Measurements from ENCODE around the gene MUC22.
A peak's percentile ranks its signal among the peaks of the same experiment; 100 is the strongest.

MUC22 gene

GRCh38 chr6:31053873-31054272 lies 43.6 kb downstream of the MUC22 start:
- TF ChIP-seq CTCF (conservative IDR thresholded peaks at IDR 0.05; ENCODE audit: low read depth, low read length), result no peak
- DNase-seq (ENCODE audit: low read depth), result no peak
- no peak overlapping the region for H3K4me3 ChIP-seq (ENCODE audit: low read depth, low read length)

GRCh38 chr6:31055441-31055840 lies 45.2 kb downstream of the MUC22 start:
- TF ChIP-seq CTCF (conservative IDR thresholded peaks at IDR 0.05; ENCODE audit: low read depth, low read length), result no peak
- no peak overlapping the region for H3K4me3 ChIP-seq (ENCODE audit: low read depth, low read length)
- DNase-seq (ENCODE audit: low read depth), result no peak

GRCh38 chr6:31057426-31058003 lies 47.2 kb downstream of the MUC22 start:
- TF ChIP-seq CTCF (conservative IDR thresholded peaks at IDR 0.05; ENCODE audit: low read depth, low read length), result no peak
- no peak for DNase-seq (ENCODE audit: low read depth)
- no peak overlapping the region for H3K4me3 ChIP-seq (ENCODE audit: low read depth, low read length)

- peak; percentile 64 for TF ChIP-seq CTCF (conservative IDR thresholded peaks at IDR 0.05; ENCODE audit: low read depth, low read length)
- no peak overlapping the region for H3K4me3 ChIP-seq (ENCODE audit: low read depth, low read length)
- DNase-seq (ENCODE audit: low read depth), result peak; percentile 93
Observed at GRCh38 chr6:31058128-31058894, 48.0 kb downstream of the MUC22 start.

GRCh38 chr6:31060145-31060544 lies 49.9 kb downstream of the MUC22 start:
- no peak for DNase-seq (ENCODE audit: low read depth)
- no peak for TF ChIP-seq CTCF (conservative IDR thresholded peaks at IDR 0.05; ENCODE audit: low read depth, low read length)
- no peak overlapping the region for H3K4me3 ChIP-seq (ENCODE audit: low read depth, low read length)

GRCh38 chr6:31063906-31064435 lies 53.7 kb downstream of the MUC22 start:
- no peak overlapping the region for H3K4me3 ChIP-seq (ENCODE audit: low read depth, low read length)
- no peak for DNase-seq (ENCODE audit: low read depth)
- TF ChIP-seq CTCF (conservative IDR thresholded peaks at IDR 0.05; ENCODE audit: low read depth, low read length), result no peak

All from choroid plexus epithelial cell (primary cell).